HEK293T (cell line): ENCODE data around the gene ZBTB2.

Experiments used
- CTCF ChIA-PET: fragments of 350-600 bp; formaldehyde crosslinking; extraction: SDS; loops from one replicate; lab custom pipeline; 2021; ENCODE audit warnings: antibody characterized with exemption, inconsistent platforms; lab: Yijun Ruan, JAX
- POLR2A ChIA-PET: fragments of 350-600 bp; formaldehyde crosslinking; extraction: SDS; loops from one replicate; lab custom pipeline; 2020; ENCODE audit warnings: antibody characterized with exemption, inconsistent platforms; lab: Yijun Ruan, JAX
- DNase-seq: peaks from one replicate; pipeline ENCODE4 v3.0.0; 2012; ENCODE audit warnings: mixed read lengths; ENCODE audit errors: extremely low spot score
- ARNT ChIP-seq: fragments of 450-650 bp; IDR thresholded peaks from 2 replicates; pipeline ENCODE4 v1.6.1; 2017; ENCODE audit warnings: mild to moderate bottlenecking
- BHLHE40 ChIP-seq: fragments of 450-650 bp; IDR thresholded peaks from 2 replicates; pipeline ENCODE4 v1.6.1; 2016; ENCODE audit warnings: mild to moderate bottlenecking, moderate library complexity, borderline replicate concordance
- CTBP1 ChIP-seq: fragments of 450-650 bp; IDR thresholded peaks from 2 replicates; pipeline ENCODE4 v1.6.1; 2016; ENCODE audit warnings: borderline replicate concordance
- ELF4 ChIP-seq: fragments of 450-650 bp; IDR thresholded peaks from 2 replicates; pipeline ENCODE4 v1.6.1; 2017; ENCODE audit warnings: antibody characterized with exemption
- FOXA1 ChIP-seq: fragments of 450-650 bp; IDR thresholded peaks from 2 replicates; pipeline ENCODE4 v1.6.1; 2016; ENCODE audit warnings: mild to moderate bottlenecking
- FOXK2 ChIP-seq: fragments of 450-650 bp; IDR thresholded peaks from 2 replicates; pipeline ENCODE4 v1.6.1; 2016; ENCODE audit warnings: mild to moderate bottlenecking
- FOXM1 ChIP-seq: fragments of 450-650 bp; IDR thresholded peaks from 2 replicates; pipeline ENCODE4 v1.6.1; 2017; ENCODE audit warnings: mild to moderate bottlenecking, borderline replicate concordance
- HDGF ChIP-seq: fragments of 450-650 bp; IDR thresholded peaks from 2 replicates; pipeline ENCODE4 v1.6.1; 2017; ENCODE audit warnings: antibody characterized with exemption, borderline replicate concordance
- L3MBTL2 ChIP-seq: fragments of 450-650 bp; conservative IDR thresholded peaks from 2 replicates; pipeline ENCODE4 v1.6.1; 2016; ENCODE audit warnings: mild to moderate bottlenecking
- LEF1 ChIP-seq: fragments of 450-650 bp; IDR thresholded peaks from 2 replicates; pipeline ENCODE4 v1.6.1; 2017; ENCODE audit warnings: mild to moderate bottlenecking, borderline replicate concordance
- NFRKB ChIP-seq: fragments of 450-650 bp; IDR thresholded peaks from 2 replicates; pipeline ENCODE4 v1.6.1; 2016; ENCODE audit warnings: mild to moderate bottlenecking, moderate library complexity
- PKNOX1 ChIP-seq: fragments of 450-650 bp; IDR thresholded peaks from 2 replicates; pipeline ENCODE4 v1.6.1; 2016
- SP1 ChIP-seq: fragments of 450-650 bp; IDR thresholded peaks from 2 replicates; pipeline ENCODE4 v1.6.1; 2017
- SUZ12 ChIP-seq: fragments of 450-650 bp; IDR thresholded peaks from 2 replicates; pipeline ENCODE4 v1.6.1; 2016; ENCODE audit warnings: mild to moderate bottlenecking
- TARDBP ChIP-seq: fragments of 450-650 bp; IDR thresholded peaks from 2 replicates; pipeline ENCODE4 v1.6.1; 2016
- ZNF384 ChIP-seq: fragments of 450-650 bp; IDR thresholded peaks from 2 replicates; pipeline ENCODE4 v1.6.1; 2016

ZBTB2 gene

GRCh38 chr6:151409260-151409659, 17.9 kb upstream of the ZBTB2 start:
- no peak for DNase-seq
- POLR2A ChIA-PET, result interaction anchor here (1.2 kb wide), 1 partner anchor 43 kb away, joined by 3 read pairs; the partner anchor contains the start of gene RMND1
- CTCF ChIA-PET, result no interaction called here
- TF ChIP-seq FOXK2 (no peak), ARNT (no peak), BHLHE40 (no peak), CTBP1 (no peak), ELF4 (no peak), SUZ12 (no peak), PKNOX1 (no peak), FOXM1 (no peak), HDGF (no peak), TARDBP (no peak), ZNF384 (no peak), L3MBTL2 (no peak), NFRKB (no peak), FOXA1 (no peak), SP1 (no peak), LEF1 (no peak)

- ChIA-PET CTCF (no interaction called here), POLR2A (no interaction called here)
- no peak for DNase-seq
- TF ChIP-seq PKNOX1 (no peak), ARNT (no peak), NFRKB (no peak), FOXM1 (no peak), LEF1 (no peak), SUZ12 (no peak), BHLHE40 (no peak), ELF4 (no peak), HDGF (no peak), L3MBTL2 (no peak), ZNF384 (no peak), TARDBP (no peak), FOXK2 (no peak)
Measured at GRCh38 chr6:151408858-151409257, 17.5 kb upstream of the ZBTB2 start.

GRCh38 chr6:151403919-151404308, 12.6 kb upstream of the ZBTB2 start:
- TF ChIP-seq HDGF (no peak), SP1 (no peak), FOXA1 (no peak)
- ChIA-PET CTCF (interaction anchor here (1.4 kb wide), 1 partner anchor 47 kb away, joined by 3 read pairs; no protein-coding TSS in a partner anchor), POLR2A (no interaction called here)
- DNase-seq, result no peak

GRCh38 chr6:151402228-151402627, 10.9 kb upstream of the ZBTB2 start:
- POLR2A ChIA-PET, result interaction anchor here (0.9 kb wide), 1 partner anchor 12 kb away, joined by 3 read pairs; no protein-coding TSS in a partner anchor
- DNase-seq, result no peak

GRCh38 chr6:151400473-151400872, 9.1 kb upstream of the ZBTB2 start:
- no peak for DNase-seq
- CTCF ChIA-PET, result no interaction called here
- POLR2A ChIA-PET, result no interaction called here
- no peak for TF ChIP-seq PKNOX1
- no peak for TF ChIP-seq TARDBP
- no peak for TF ChIP-seq NFRKB
- no peak for TF ChIP-seq ARNT
- TF ChIP-seq FOXA1, result no peak
- TF ChIP-seq FOXK2, result no peak
- no peak for TF ChIP-seq L3MBTL2
- TF ChIP-seq SP1, result no peak
- no peak for TF ChIP-seq LEF1
- no peak for TF ChIP-seq HDGF
- no peak for TF ChIP-seq CTBP1
- TF ChIP-seq BHLHE40, result no peak

More at GRCh38 chr6:151402228-151402627, 10.9 kb upstream of the ZBTB2 start:
- CTCF ChIA-PET, result no interaction called here
- TF ChIP-seq BHLHE40 (no peak), HDGF (no peak), L3MBTL2 (no peak), ARNT (no peak), ZNF384 (no peak), NFRKB (no peak), FOXK2 (no peak), SUZ12 (no peak), PKNOX1 (no peak), SP1 (no peak)

- ChIA-PET CTCF (no interaction called here), POLR2A (no interaction called here)
- TF ChIP-seq FOXK2, result no peak
- no peak for TF ChIP-seq LEF1
- no peak for TF ChIP-seq FOXA1
- TF ChIP-seq TARDBP, result no peak
- DNase-seq, result no peak
Measured at GRCh38 chr6:151399679-151400078, 8.3 kb upstream of the ZBTB2 start.

GRCh38 chr6:151393410-151393809, 2.1 kb upstream of the ZBTB2 start:
- CTCF ChIA-PET, result interaction anchor here (0.9 kb wide), 1 partner anchor 12 kb away, joined by 4 read pairs; no protein-coding TSS in a partner anchor
- no peak for DNase-seq
- TF ChIP-seq HDGF (no peak), FOXA1 (no peak), ELF4 (no peak), SP1 (no peak), SUZ12 (no peak), LEF1 (no peak), NFRKB (no peak), L3MBTL2 (no peak), FOXK2 (no peak), CTBP1 (no peak), TARDBP (no peak), FOXM1 (no peak)
- POLR2A ChIA-PET, result interaction anchor here (0.7 to 1.6 kb wide), 3 partner anchors 13 to 58 kb away, joined by 4 to 5 read pairs (median 4); partner anchors contain the start of gene RMND1
